Testis (tissue), 3 donors: Measurements from ENCODE around the gene AADAT. TPM values are rescaled to one million over a fixed set of nuclear protein-coding genes. Genes with fewer than 3 reads are reported as not detected.

Experiments
- DNase-seq: peaks from one replicate; pipeline ENCODE4 v3.0.0-alpha.2; 2019
- H3K27ac ChIP-seq, 2 donors: fragments of 200-600 bp; sonication (generic); one replicate each; pipeline ENCODE4 v1.5.1; 2019
- H3K27me3 ChIP-seq: fragments of 200-600 bp; sonication (generic); one replicate; pipeline ENCODE4 v1.5.1; 2019
- H3K36me3 ChIP-seq: fragments of 200-600 bp; sonication (generic); one replicate; pipeline ENCODE4 v1.5.1; 2017; ENCODE audit warnings: low read depth; ENCODE audit errors: missing control alignments
- H3K4me1 ChIP-seq: fragments of 200-600 bp; sonication (generic); one replicate; pipeline ENCODE4 v1.5.1; 2019
- H3K4me3 ChIP-seq, 2 donors: fragments of 200-600 bp; sonication (generic); one replicate each; pipeline ENCODE4 v1.5.1; 2017 to 2019
- H3K9me3 ChIP-seq: fragments of 200-600 bp; sonication (generic); one replicate; pipeline ENCODE4 v1.5.1; 2017
- POLR2A ChIP-seq: fragments of 450-650 bp; IDR thresholded peaks from one replicate; pipeline ENCODE4 v1.6.1; 2017; ENCODE audit warnings: antibody characterized with exemption, mild to moderate bottlenecking, moderate library complexity
- WGBS, 2 donors: methylation state at CpG; one replicate each; pipeline ENCODE4 v1.1.5; 2018; 5-methylcytosine and 5-hydroxymethylcytosine counted together
- intact Hi-C: fragments of 100-400 bp; cut with DNase I; formaldehyde crosslinking; loops from one replicate; pipeline ENCODE4 v1.15.1; 2023; ENCODE audit warnings: low total_unique reads
- polyA plus RNA-seq: library from polyadenylated mRNA; stranded (reverse); fragments of 350-450 nt; fragmentation: Illumina TruSeq; extraction: RNeasy Lipid Tissue Mini Kit (QIAGEN cat#74804); gene quantifications from one replicate; pipeline ENCODE4 v1.2.3, GENCODE V29; 2014; ENCODE audit warnings: low read depth, low replicate concordance; ENCODE audit not compliant: insufficient read depth
- total RNA-seq, 2 donors: library from RNA; depleted of rRNA; stranded (reverse); fragments of >200 nt; gene quantifications; one replicate each; pipeline ENCODE4 v1.2.3, GENCODE V29; 2016
- TF ChIP-seq, protein P1 (sequence below), 3 experiments: fragments of 450-650 bp in 2 of 3; fragments of 200-600 bp in 1 of 3; sonication (generic) in 1 of 3; IDR thresholded peaks; one replicate each; pipeline ENCODE4 v1.5.1; 2016 to 2019; ENCODE audit warnings: antibody characterized with exemption in 3 of 3, mild to moderate bottlenecking in 2 of 3, moderate library complexity in 1 of 3

The AADAT gene
- total and polyA plus RNA-seq, 3 donors from 2014 or later, result 9.3 to 29.4 (median 10.7) TPM

DNA sequence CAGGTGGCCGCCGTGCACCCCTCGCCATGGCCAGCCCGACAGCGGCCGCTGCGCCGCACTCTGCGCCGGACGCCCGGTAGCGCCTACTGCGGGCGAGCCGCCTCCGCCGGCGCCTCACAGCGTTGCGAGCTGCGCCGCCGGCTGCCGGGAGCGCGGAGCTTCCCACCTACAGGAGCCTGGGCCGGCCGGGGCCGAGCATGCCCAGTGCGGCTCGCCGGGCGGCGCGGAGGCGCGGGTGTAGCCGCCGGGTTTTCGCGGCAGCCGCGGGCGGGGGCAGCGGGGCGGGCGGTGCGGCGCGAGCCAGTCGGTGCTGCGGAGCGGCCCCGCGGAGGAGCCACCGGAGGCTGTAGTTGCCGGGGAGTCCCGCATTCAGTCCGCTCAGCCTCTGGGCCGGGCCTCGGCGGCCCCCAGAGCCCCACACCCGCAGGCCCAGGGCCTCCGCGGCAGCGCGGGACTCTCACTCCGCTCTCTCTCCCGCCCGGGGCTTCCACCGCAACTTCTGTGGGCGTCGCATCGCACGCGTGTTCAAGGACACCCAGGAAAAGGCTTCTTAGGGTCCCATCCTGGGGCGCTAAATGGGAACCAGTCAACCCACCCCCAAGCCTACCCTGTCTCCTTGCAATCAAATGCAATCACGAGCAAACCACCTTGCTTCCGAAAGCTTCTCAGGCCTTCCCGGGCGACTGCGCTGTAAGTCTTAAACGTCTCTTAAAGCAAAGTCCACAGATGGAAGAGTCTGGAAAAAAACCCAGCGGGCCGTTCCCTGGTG is 63.3 kb downstream of the AADAT start, which contains the start of gene MFAP3L:
Gene MFAP3L (minus strand): TSS at position 143 of the 769 bp plus-strand sequence. CDS start 20,518 bp downstream, outside the sequence.
- peak; percentile 89 for DNase-seq
- intact Hi-C loops, result no loop called here
- Histone ChIP-seq H3K4me1 (no peaks in the 10 kb centered on the region), H3K9me3 (no peaks in the 10 kb centered on the region), H3K36me3 (no peaks in the 10 kb centered on the region), H3K4me3 (peak within 1 kb of the TSS; percentile 91 to 96), H3K27ac (peak within 1 kb of the TSS; percentile 87 to 88), H3K27me3 (no peaks in the 10 kb centered on the region)
- 0 to 4% methylated on average over 8 to 50 of the region's 86 CpGs for WGBS, 2 donors
- TF ChIP-seq, protein P1, sequence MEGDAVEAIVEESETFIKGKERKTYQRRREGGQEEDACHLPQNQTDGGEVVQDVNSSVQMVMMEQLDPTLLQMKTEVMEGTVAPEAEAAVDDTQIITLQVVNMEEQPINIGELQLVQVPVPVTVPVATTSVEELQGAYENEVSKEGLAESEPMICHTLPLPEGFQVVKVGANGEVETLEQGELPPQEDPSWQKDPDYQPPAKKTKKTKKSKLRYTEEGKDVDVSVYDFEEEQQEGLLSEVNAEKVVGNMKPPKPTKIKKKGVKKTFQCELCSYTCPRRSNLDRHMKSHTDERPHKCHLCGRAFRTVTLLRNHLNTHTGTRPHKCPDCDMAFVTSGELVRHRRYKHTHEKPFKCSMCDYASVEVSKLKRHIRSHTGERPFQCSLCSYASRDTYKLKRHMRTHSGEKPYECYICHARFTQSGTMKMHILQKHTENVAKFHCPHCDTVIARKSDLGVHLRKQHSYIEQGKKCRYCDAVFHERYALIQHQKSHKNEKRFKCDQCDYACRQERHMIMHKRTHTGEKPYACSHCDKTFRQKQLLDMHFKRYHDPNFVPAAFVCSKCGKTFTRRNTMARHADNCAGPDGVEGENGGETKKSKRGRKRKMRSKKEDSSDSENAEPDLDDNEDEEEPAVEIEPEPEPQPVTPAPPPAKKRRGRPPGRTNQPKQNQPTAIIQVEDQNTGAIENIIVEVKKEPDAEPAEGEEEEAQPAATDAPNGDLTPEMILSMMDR (IDR thresholded peaks at IDR 0.05), result peak in 2 of 3 experiments; percentile 8 to 20
- TF ChIP-seq POLR2A, result no peak

DNA sequence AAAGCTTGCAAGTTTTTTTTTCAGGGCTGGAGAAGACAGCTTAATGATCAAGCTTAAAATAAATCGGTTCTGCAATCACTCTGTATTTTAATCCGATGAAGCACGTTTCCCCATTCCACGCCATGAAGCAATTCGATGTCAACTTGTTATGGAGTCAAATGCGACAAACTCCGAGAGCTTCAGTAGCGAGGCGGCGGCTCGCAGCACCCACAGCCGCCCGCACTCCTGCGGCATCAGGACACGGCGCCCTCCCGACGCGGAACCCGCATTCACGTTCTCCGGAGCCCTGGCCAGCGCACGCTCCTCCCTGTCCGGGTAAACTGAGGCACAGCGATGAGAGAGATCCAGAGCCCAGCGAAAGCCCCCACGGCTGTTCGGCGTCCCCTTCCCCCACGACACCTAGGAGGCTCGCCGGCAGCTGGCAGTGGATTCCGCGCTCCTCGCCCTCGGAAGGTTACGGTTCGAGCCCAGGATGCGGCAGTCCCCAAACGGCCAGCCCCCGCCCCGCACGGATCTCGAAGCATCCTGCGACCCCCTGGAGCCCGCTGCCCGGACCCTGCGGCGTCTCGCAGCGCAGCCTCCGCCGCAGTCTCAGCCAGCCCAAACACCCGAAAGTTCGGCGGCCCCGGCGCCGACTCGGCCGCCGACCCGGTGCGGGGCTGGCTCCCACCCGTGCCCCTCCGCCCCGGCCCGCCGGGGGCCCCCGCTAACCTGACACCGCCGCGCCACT is 64.1 kb downstream of the AADAT start:
- H3K36me3 ChIP-seq, result no peaks in the 10 kb centered on the region
- no peak for TF ChIP-seq POLR2A
- peak overlapping the region in 1 of 2 donors; percentile 88 for H3K27ac ChIP-seq
- WGBS, 2 donors, result 5 to 27% methylated on average over 13 to 52 of the region's 74 CpGs
- no peaks in the 10 kb centered on the region for H3K27me3 ChIP-seq
- intact Hi-C loops, result no loop called here
- H3K4me3 ChIP-seq, result peak overlapping the region; percentile 91 to 96
- no peaks in the 10 kb centered on the region for H3K4me1 ChIP-seq
- H3K9me3 ChIP-seq, result no peaks in the 10 kb centered on the region
- peak; percentile 34 for DNase-seq

DNA sequence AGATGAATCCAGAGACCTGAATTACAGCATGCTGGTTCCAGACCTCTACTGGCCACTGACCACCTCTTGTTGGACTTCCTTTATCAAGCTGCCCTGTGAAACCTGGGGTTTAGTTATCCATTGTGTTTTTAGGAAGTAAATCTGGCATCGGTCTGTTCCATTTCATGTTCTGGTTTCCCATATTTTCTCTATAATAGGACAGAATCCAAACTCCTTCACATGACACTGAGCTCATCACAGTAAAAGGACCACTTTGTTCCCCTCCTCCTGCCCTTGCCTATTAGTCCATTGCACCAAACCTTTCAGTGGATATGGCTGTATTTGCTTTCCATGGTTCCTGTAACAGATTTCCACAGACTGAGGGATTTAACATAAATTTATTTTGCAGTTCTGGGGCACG is 67.5 kb downstream of the AADAT start:
- WGBS, 2 donors, result 85 to 89% methylated on average over 2 of the region's 2 CpGs
- TF ChIP-seq POLR2A, result no peak
- TF ChIP-seq, protein P1 (IDR thresholded peaks at IDR 0.05), result no peak

DNA sequence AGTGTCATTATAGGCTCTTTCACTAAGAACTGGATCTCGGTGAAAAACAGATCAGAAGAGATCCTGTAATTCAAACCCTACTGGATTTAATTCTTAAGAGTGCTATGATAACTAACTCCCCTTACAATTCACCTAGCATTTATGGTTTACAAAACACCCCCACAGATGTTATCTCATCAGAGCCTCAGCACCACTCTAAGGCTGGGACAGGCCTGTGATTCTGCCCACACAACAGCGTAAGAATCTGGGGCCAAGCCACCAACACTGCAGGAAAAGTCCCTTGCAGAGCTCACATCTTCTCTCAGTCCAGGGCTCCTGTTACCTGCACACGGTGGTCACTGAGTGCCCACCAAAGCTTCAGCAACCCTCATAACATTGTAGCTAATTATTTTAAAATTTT is 72.5 kb downstream of the AADAT start:
- Histone ChIP-seq H3K4me3 (no peak overlapping the region), H3K27ac (no peak overlapping the region), H3K9me3 (no peaks in the 10 kb centered on the region), H3K36me3 (no peaks in the 10 kb centered on the region), H3K4me1 (no peaks in the 10 kb centered on the region), H3K27me3 (no peaks in the 10 kb centered on the region)
- DNase-seq, result no peak
- TF ChIP-seq, protein P1 (IDR thresholded peaks at IDR 0.05), result no peak
- TF ChIP-seq POLR2A, result no peak
- 60 to 70% methylated on average over 3 of the region's 3 CpGs for WGBS, 2 donors
- intact Hi-C loops, result no loop called here

More for the DNA sequence above, 67.5 kb downstream of the AADAT start:
- H3K9me3 ChIP-seq, result no peaks in the 10 kb centered on the region
- DNase-seq, result no peak
- no peak overlapping the region for H3K4me3 ChIP-seq
- no peak overlapping the region for H3K27ac ChIP-seq
- intact Hi-C loops, result no loop called here
- H3K27me3 ChIP-seq, result no peaks in the 10 kb centered on the region
- H3K4me1 ChIP-seq, result no peaks in the 10 kb centered on the region
- H3K36me3 ChIP-seq, result no peaks in the 10 kb centered on the region

DNA sequence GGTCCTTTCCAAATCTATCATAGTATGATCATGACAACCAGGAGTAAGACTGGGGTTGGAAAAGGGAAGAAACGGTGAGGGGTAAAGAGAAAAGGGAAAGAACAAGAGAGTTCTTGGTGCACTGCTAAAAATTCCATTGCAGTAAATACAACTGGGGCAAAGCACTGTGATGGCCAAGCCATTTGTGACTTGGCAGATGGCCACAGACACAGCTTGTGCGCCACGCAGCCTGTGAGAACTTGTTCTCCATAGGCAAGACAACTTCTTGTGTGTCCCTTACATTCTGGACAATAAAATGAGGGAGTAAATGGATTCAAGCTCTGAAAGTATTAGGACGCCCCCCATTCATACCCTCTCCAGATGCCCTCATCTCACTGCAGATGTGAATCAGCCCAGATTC is 74.5 kb downstream of the AADAT start:
- no peak overlapping the region for H3K27ac ChIP-seq
- no peak overlapping the region for H3K4me3 ChIP-seq
- no peaks in the 10 kb centered on the region for H3K36me3 ChIP-seq
- no peak for DNase-seq
- intact Hi-C loops, result no loop called here
- no peaks in the 10 kb centered on the region for H3K27me3 ChIP-seq
- 72 to 82% methylated on average over 4 of the region's 4 CpGs for WGBS, 2 donors
- no peak for TF ChIP-seq POLR2A
- TF ChIP-seq, protein P1 (IDR thresholded peaks at IDR 0.05), result no peak
- H3K4me1 ChIP-seq, result no peaks in the 10 kb centered on the region
- no peaks in the 10 kb centered on the region for H3K9me3 ChIP-seq
